ENCODE measurements around the gene SMYD3. TPM values are rescaled to one million over a fixed set of nuclear protein-coding genes. Genes with fewer than 3 reads are reported as not detected.

Gene SMYD3
- total and polyA plus RNA-seq, 2 of the 4 experiments (the other 2 are of a cell fraction): 26.5 to 37.6 TPM

GRCh38 chr1:246317332-246318035 lies 189.6 kb downstream of the SMYD3 start:
- TF ChIP-seq FOS (IDR thresholded peaks at IDR 0.05; ENCODE audit: low read depth, low read length) (peak; percentile 50), NFE2L2 (IDR thresholded peaks at IDR 0.05; ENCODE audit: low read depth, low read length) (no peak), USF2 (IDR thresholded peaks at IDR 0.05; ENCODE audit: low read depth, low read length) (no peak), RFX5 (IDR thresholded peaks at IDR 0.05; ENCODE audit: low read depth, low read length) (no peak), BHLHE40 (IDR thresholded peaks at IDR 0.05; ENCODE audit: low read depth, low read length) (peak; percentile 57)
- dilution Hi-C loops (cut with HindIII; ENCODE audit: low sequenced_read_pairs, unreplicated experiment): no loop called here
- no peaks in the 10 kb centered on the region for H3K36me3 ChIP-seq (ENCODE audit: control insufficient read depth, insufficient read depth, low read length)
- WGBS, 2 experiments (ENCODE audit: extremely low coverage in 2 of 2, insufficient read length in 1 of 2): no CpG with 5 or more reads among the region's 4 CpGs
- no peak overlapping the region for H2AFZ ChIP-seq (replicated peaks; ENCODE audit: low read length, poor library complexity)
- ChIA-PET POLR2A (ENCODE audit: unreplicated experiment) (no interaction called here), CTCF (interaction anchor here (0.7 kb wide), 1 partner anchor 1165 kb away, joined by 3 read pairs; no protein-coding TSS in a partner anchor)
- BruUV-seq (replicated peaks): no TSS peak
- H3K4me1 ChIP-seq (ENCODE audit: control insufficient read depth, insufficient read depth, low read length): peaks cover 8% of the 10 kb centered on the region
- peaks cover 2% of the 10 kb centered on the region; the same call in 1 of the 2 replicates for H4K20me1 ChIP-seq (ENCODE audit: insufficient read depth, low read length)
- peak overlapping the region; percentile 41 for H2BK5ac ChIP-seq (ENCODE audit: low read depth, low read length, poor library complexity, severe bottlenecking)
- no peak overlapping the region for H4K5ac ChIP-seq (ENCODE audit: low read depth, low read length)
- H3K79me1 ChIP-seq (ENCODE audit: low read depth in 1 of 2, low read length in 2 of 2): peaks cover 0 to 4% of the 10 kb centered on the region in 2 experiments; a peak in 1 of 4 replicates
- in situ Hi-C loops (cut with MboI; ENCODE audit: low sequenced_read_pairs): no loop called here
- H3K4me2 ChIP-seq (ENCODE audit: low read depth, low read length): peak overlapping the region; percentile 50; the same call in 1 of the 2 replicates
- H3K9me3 ChIP-seq (ENCODE audit: control insufficient read depth, insufficient read depth, low read length): no peaks in the 10 kb centered on the region
- peak overlapping the region; percentile 9; the same call in 1 of the 2 replicates for H2BK120ac ChIP-seq (ENCODE audit: low read depth, low read length)
- H3K18ac ChIP-seq (ENCODE audit: low read depth, low read length): peak overlapping the region; percentile 54; the same call in 1 of the 2 replicates
- no peak overlapping the region for H3K4me3 ChIP-seq (ENCODE audit: insufficient read depth, low read depth, low read length)
- intact Hi-C loops (cut with micrococcal nuclease): no loop called here
- H3K27ac ChIP-seq (ENCODE audit: insufficient read depth, low read length): no peak overlapping the region
- H4K8ac ChIP-seq (ENCODE audit: low read depth in 2 of 2, low read length in 2 of 2): 0 out of 4 replicates have a peak overlapping the region, but pooled peaks of 1 of the 2 experiments have one; percentile 5
- H3K14ac ChIP-seq (replicated peaks; ENCODE audit: low read depth, low read length): no peak overlapping the region
- H2BK20ac ChIP-seq (ENCODE audit: low read depth, low read length): peak overlapping the region; percentile 71
- H3K23ac ChIP-seq (ENCODE audit: low read depth, low read length): no peak overlapping the region
- no peak overlapping the region for H3K9ac ChIP-seq (ENCODE audit: low read depth, low read length)
- H3K9me1 ChIP-seq (ENCODE audit: insufficient read depth, low read length): peaks cover 3% of the 10 kb centered on the region
- no peak overlapping the region for H4K91ac ChIP-seq (ENCODE audit: insufficient read depth, low read depth, low read length)
- peak overlapping the region; percentile 71; the same call in 1 of the 2 replicates for H2AK5ac ChIP-seq (ENCODE audit: low read depth, low read length)
- ATAC-seq (ENCODE audit: low read depth) (peak; percentile 76), DNase-seq (peak; percentile 88)
- H3K56ac ChIP-seq (ENCODE audit: extremely low read depth, insufficient read depth, low read length): no peak overlapping the region
- no peaks in the 10 kb centered on the region for H3K27me3 ChIP-seq (ENCODE audit: control insufficient read depth, insufficient read depth, low read length)
- no peak overlapping the region for H2AK9ac ChIP-seq (replicated peaks; ENCODE audit: low read depth, low read length, poor library complexity)
- 0 out of 2 replicates have a peak overlapping the region, but pooled peaks have one; percentile 37 for H3K4ac ChIP-seq (ENCODE audit: low read depth, low read length)
- peak overlapping the region; percentile 6; the same call in 1 of the 3 replicates for H2BK15ac ChIP-seq (ENCODE audit: low read depth, low read length)
